Endothelial cell of hepatic sinusoid (primary cell): ENCODE measurements around the gene TSHR.
"Not testable (repeated sequence)": the region's sequence is repeated elsewhere in the genome, so short reads cannot be mapped to it uniquely, and the experiment has no call there.

Experiments
- in situ Hi-C: cut with HindIII; loops from 2 replicates; pipeline ENCODE4 v1.10.0; 2017; ENCODE audit warnings: low sequenced_read_pairs

The TSHR gene

GRCh38 chr14:80988735-80989429 is 33.5 kb downstream of the TSHR start:
- in situ Hi-C loops: loop anchor here (25.0 kb wide), 1 partner anchor 173 kb away; no protein-coding TSS in a partner anchor

GRCh38 chr14:80992580-80992979 is 37.2 kb downstream of the TSHR start:
- in situ Hi-C loops: loop anchor here (25.0 kb wide), 1 partner anchor 170 kb away; no protein-coding TSS in a partner anchor

- in situ Hi-C loops: loop anchor here (25.0 kb wide), 1 partner anchor 166 kb away; no protein-coding TSS in a partner anchor
Observed at GRCh38 chr14:80996049-80996901, 40.9 kb downstream of the TSHR start.

- in situ Hi-C loops: no loop called here
Observed at GRCh38 chr14:81001447-81001846, 46.0 kb downstream of the TSHR start.

DNA sequence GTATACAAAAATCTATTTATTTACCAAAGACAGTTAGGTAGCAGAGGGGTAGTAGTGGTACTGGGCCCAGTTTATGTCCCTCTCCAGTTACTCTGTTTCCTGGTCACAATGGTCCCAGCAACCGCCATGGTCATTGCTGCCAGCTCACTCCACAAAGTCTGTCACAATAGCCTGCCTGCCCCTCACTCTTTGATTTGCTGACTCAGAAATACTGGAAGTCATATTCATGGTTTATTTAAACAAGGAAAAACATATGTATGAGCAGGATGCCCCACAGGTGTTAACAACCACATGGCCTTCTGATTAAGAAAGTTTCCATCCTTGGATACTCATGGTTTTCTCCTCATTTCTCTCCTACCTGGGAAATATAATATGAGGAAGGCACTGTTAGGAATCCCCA is 49.2 kb downstream of the TSHR start:
- in situ Hi-C loops: no loop called here

DNA sequence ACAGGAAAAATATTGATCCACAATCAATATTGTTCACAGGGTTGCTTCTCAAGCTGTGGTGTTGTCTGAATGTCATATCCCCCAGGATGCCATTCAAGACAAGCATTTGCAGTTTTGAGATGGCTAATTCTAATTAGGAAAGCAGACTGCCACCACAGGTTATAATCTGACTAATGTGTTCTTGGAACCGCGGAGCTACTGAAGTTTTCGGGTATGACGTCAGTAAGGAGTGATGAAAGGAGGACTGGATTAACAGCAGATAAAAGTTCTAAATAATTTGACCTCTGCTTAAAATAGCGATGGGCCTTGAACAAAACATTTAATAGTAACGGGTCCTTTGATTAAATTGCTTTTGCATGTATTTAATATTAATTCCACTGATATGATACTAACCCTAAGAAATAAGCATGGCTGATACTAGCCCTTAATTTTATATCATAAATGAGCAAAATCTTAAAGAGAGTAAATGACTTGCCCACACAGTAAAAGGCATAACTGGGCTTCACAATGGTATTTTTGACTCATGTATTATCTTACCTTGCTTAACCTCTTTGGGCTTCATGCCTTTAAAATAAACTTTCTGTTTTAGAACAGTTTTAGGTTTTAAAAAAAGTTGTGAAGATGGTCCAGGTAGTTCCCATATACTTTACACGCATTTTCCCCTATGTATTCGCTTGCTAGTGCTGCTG is 50.3 kb downstream of the TSHR start:
- in situ Hi-C loops: no loop called here

DNA sequence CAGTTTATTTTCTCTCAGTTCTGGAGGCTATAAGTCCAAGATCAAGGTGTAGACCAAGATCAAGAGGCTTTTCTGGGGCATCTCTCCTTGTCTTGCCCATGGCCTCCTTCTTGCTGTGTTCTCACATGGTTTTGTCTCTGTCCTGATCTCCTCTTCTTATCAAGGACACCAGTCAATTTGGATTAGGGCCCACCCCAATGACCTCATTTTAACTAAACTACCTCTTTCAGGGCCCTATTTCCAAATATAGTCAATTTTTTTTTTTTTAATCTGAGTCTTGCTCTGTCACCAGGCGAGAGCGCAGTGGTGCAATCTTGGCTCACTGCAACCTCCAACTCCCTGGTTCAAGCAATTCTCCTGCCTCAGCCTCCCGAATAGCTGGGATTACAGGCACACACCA is 50.8 kb downstream of the TSHR start:
- in situ Hi-C loops: no loop called here

- in situ Hi-C loops: no loop called here
Observed at GRCh38 chr14:81007131-81007530, 51.7 kb downstream of the TSHR start.

- in situ Hi-C loops: no loop called here
Observed at GRCh38 chr14:81009346-81009745, 53.9 kb downstream of the TSHR start.

GRCh38 chr14:81018251-81018650 is 62.8 kb downstream of the TSHR start:
- in situ Hi-C loops: no loop called here

DNA sequence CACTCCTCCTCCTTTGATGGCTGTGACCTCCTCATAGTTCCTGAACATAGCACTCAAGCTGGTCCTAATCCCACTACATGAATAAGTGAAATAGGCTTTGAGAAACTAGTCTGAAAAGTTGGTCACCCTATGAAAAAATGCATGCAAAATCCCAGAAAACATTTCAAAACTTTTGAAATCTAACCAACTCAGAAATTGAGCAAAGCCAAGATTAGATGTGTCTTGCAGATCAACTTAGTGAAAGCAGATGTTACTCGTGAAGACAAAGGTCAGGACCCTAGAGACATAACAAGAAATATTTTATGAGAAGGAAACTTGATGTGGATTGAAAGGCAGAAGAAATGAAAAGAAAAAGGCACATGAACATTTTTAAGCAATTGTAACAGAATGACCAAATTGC is 63.3 kb downstream of the TSHR start:
- in situ Hi-C loops: no loop called here

- in situ Hi-C loops: not testable (repeated sequence)
Observed at GRCh38 chr14:81019113-81019512, 63.7 kb downstream of the TSHR start.

DNA sequence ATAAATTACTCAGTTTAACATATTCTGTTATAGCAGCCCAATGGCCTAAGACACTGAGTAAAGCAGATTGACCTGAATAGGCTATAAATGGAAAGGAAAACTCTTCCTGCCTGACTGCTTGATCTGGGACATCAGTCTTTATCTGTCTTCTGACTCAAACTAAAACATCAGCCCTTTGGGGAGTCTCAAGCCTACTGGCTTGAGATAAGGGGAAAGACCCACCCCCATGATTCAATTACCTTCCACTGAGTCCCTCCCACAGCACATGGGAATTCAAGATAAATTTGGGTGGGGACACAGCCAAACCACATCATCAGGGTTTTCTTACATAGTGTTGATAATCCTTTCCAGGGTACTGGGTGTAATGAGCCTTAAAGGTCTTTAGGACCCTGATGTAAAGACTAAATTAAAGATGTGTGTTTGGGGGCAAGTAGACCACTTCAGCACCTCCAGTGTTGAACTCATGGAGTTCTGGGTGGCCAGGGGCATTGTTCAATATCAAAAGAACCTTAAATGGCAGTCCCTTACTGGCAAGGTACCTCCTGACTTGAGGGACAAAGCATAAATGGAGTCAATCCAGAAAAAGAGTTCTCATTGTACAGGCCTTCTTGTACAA is 67.8 kb downstream of the TSHR start:
- in situ Hi-C loops: no loop called here

DNA sequence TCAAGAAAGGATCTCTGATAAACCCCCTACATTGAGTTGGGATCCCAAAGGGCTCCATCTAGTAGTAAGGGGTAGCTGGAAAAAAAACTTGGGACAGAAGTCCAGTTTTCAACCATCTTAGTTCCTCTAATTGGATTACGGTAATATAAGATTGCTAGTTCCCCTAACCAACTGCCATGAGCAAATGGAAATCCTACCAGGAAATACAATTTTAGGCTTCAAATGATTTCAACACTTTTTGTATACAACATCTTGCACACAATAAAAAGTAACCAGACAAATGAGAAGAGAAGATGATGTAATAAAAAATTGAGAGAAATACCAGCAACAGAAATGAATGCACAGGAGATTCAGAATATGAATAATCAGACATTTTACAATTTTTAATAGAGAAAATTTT is 73.0 kb downstream of the TSHR start:
- in situ Hi-C loops: no loop called here

GRCh38 chr14:81031488-81031887 is 76.1 kb downstream of the TSHR start:
- in situ Hi-C loops: no loop called here

DNA sequence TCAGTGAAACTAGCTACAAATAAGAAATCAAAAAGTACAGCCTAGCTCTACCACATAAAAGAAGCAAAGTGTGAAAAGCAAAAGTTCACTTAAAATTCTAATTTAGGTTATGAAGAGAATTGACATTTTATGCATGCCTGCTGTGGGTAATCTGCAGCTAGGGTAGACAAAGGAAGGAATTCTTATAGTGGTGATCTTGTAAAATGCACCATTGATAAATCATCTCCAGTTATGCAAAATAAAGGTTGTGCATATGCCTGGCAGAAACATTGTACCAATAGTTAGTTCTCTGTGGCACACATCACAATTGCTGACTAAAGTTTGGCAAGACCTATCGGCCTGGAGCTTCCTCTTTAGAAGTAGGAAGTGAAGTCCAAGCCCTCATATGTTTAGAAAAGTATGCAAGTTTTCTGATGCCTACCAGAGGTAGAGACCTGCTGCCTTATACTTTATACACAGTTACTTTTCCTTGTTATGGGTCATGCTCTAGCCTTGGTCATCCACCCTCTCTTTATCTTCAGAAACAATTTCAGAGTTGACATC is 78.3 kb downstream of the TSHR start:
- in situ Hi-C loops: no loop called here

- in situ Hi-C loops: no loop called here
Observed at GRCh38 chr14:81042438-81042837, 87.0 kb downstream of the TSHR start.

DNA sequence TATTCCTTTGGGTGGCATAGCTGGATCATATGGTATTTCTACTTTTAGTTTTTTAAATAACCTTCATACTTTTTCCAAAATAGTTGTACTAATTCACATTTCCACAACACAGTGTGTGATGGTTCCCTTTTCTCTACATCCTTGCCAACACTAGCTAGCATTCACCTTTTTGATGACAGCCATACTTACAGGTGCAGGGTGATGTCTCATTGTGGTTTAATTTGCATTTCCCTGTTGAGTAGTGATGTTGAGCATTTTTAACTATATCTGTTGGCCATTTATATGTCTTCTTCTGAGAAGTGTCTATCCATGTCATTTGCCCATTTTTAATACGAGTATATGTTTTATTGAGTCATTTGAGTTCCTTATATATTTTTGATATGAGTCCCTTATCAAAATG is 96.1 kb downstream of the TSHR start:
- in situ Hi-C loops: no loop called here

- in situ Hi-C loops: not testable (repeated sequence)
Observed at GRCh38 chr14:81054057-81054456, 98.6 kb downstream of the TSHR start.

DNA sequence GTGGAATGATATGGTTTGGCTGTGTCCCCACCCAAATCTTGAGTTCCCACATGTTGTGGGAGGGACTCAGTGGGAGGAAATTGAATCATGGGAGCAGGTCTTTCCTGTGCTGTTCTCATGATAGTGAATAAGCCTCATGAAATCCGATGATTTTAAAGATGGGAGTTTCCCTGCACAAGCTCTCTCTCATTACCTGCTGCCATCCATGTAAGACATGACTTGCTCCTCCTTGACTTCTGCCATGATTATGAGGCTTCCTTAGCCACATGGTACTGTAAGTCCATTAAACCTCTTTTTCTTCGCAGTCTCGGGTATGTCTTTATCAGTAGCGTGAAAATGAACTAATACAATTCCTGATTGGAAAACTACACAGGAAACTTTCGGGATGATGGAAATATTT is 100.5 kb downstream of the TSHR start:
- in situ Hi-C loops: no loop called here

- in situ Hi-C loops: no loop called here
Observed at GRCh38 chr14:81062380-81062779, 107.0 kb downstream of the TSHR start.
